HepG2 (cell line): ENCODE measurements around the gene DHX34. TPM values are rescaled to one million over a fixed set of nuclear protein-coding genes. Genes with fewer than 3 reads are reported as not detected.

Experiments
- ATAC-seq: fragments of 200-7000 bp; cut with Tn5 transposase; 3 replicates; pipeline ENCODE4 v1.9.1; 2020; ENCODE audit warnings: mild to moderate bottlenecking, moderate library complexity
- BruUV-seq: library from RNA; stranded (reverse); fragments of 400-500 nt; replicated peaks from 2 replicates; lab custom pipeline; 2021; lab: Mats Ljungman, UMichigan
- CTCF ChIA-PET: fragments of 300-600 bp; formaldehyde crosslinking; extraction: SDS; loops from one replicate; lab custom pipeline; 2021; ENCODE audit warnings: low total read pairs, inconsistent platforms, low intra/inter-chr PET ratio; lab: Yijun Ruan, JAX
- POLR2A ChIA-PET: fragments of 350-600 bp; sonication (Branson Sonifier 250); formaldehyde crosslinking; loops from one replicate; lab custom pipeline; 2020; ENCODE audit warnings: antibody characterized with exemption, inconsistent platforms; lab: Yijun Ruan, JAX
- DNase-seq: peaks from one replicate; pipeline ENCODE4 v3.0.0-alpha.2; 2015; ENCODE audit warnings: low spot score
- FAIRE-seq: peaks from 3 replicates; lab custom pipeline; 2011; peaks lifted over from hg19 to GRCh38; lab: Jason Lieb, UNC
- H2AFZ ChIP-seq: one replicate; pipeline ENCODE4 v1.6.1; 2011; ENCODE audit warnings: low read length, inconsistent platforms
- H3K27ac ChIP-seq: fragments of 300-600 bp; 3 replicates; pipeline ENCODE4 v1.8.0; 2011; ENCODE audit warnings: mixed run types, mild to moderate bottlenecking, mixed read lengths, low read length, inconsistent platforms; ENCODE audit not compliant: insufficient read depth; ENCODE audit errors: extremely low read length
- H3K27me3 ChIP-seq, 2 experiments: fragments of 200-600 bp in 1 of 2; 2 replicates in 1 of 2; 3 replicates in 1 of 2; pipeline versions ENCODE4 v1.6.0 to v1.8.0; 2011; ENCODE audit warnings: low read length in 2 of 2, mild to moderate bottlenecking in 2 of 2, moderate library complexity in 2 of 2, inconsistent platforms in 1 of 2; ENCODE audit not compliant: insufficient read depth in 2 of 2, control insufficient read depth in 1 of 2
- H3K36me3 ChIP-seq, 2 experiments: fragments of 200-600 bp in 1 of 2; replicated peaks in 1 of 2; 2 replicates in 1 of 2; 3 replicates in 1 of 2; pipeline versions ENCODE4 v1.5.1 to v1.8.0; 2011; ENCODE audit warnings: low read length in 2 of 2, inconsistent platforms in 1 of 2; ENCODE audit not compliant: insufficient read depth in 2 of 2, control insufficient read depth in 1 of 2
- H3K4me1 ChIP-seq: 2 replicates; pipeline ENCODE4 v1.5.1; 2012; ENCODE audit warnings: low read length, inconsistent platforms; ENCODE audit not compliant: insufficient read depth
- H3K4me2 ChIP-seq: 2 replicates; pipeline ENCODE4 v1.6.0; 2011; ENCODE audit warnings: low read depth, low read length, inconsistent platforms
- H3K4me3 ChIP-seq, 3 experiments: fragments of 200-600 bp in 1 of 3; sonication (generic), shearing (Covaris generic) in 1 of 3; replicated peaks in 1 of 3; 2 replicates each; pipeline ENCODE4 v1.5.1; 2011 to 2016; ENCODE audit warnings: low read length in 3 of 3, inconsistent platforms in 2 of 3, low read depth in 2 of 3, mild to moderate bottlenecking in 2 of 3, control low read depth in 1 of 3, mixed read lengths in 1 of 3; ENCODE audit not compliant: insufficient read depth in 1 of 3
- H3K79me2 ChIP-seq: one replicate; pipeline ENCODE4 v1.6.1; 2011; ENCODE audit warnings: low read length, inconsistent platforms; ENCODE audit not compliant: insufficient read depth
- H3K9ac ChIP-seq: 2 replicates; pipeline ENCODE4 v1.6.0; 2011; ENCODE audit warnings: mild to moderate bottlenecking, low read depth, low read length, inconsistent platforms; ENCODE audit not compliant: insufficient read depth
- H3K9me3 ChIP-seq: 2 replicates; pipeline ENCODE4 v1.5.1; 2012; ENCODE audit warnings: mild to moderate bottlenecking, low read length
- H4K20me1 ChIP-seq: 2 replicates; pipeline ENCODE4 v1.6.0; 2011; ENCODE audit warnings: inconsistent platforms, mild to moderate bottlenecking, low read length, moderate library complexity; ENCODE audit not compliant: insufficient read depth
- ASH2L ChIP-seq: fragments of 300-600, 200-600 bp; sonication (generic); IDR thresholded peaks from 2 replicates; pipeline ENCODE4 v1.7.0; 2017; ENCODE audit warnings: low read depth, mild to moderate bottlenecking, moderate library complexity, mixed read lengths, low read length; ENCODE audit not compliant: insufficient read length
- ATAD3A ChIP-seq: sonication (generic); formaldehyde crosslinking; IDR thresholded peaks from 2 replicates; pipeline ENCODE4 v1.4.0; 2020; ENCODE audit warnings: missing genetic modification reagents
- NR2F2 ChIP-seq: IDR thresholded peaks from 2 replicates; pipeline ENCODE4 v1.6.1; 2012; ENCODE audit warnings: low read depth, inconsistent platforms, borderline replicate concordance
- ZBTB38 ChIP-seq: sonication (generic); formaldehyde crosslinking; IDR thresholded peaks from 2 replicates; pipeline ENCODE4 v1.5.1; 2020; ENCODE audit warnings: mild to moderate bottlenecking, missing genetic modification reagents
- ZFX ChIP-seq: sonication (generic); formaldehyde crosslinking; IDR thresholded peaks from 2 replicates; pipeline ENCODE4 v1.4.0; 2020; ENCODE audit warnings: mild to moderate bottlenecking, low read depth, missing genetic modification reagents, moderate library complexity
- ZNF12 ChIP-seq: sonication (generic); formaldehyde crosslinking; IDR thresholded peaks from 2 replicates; pipeline ENCODE4 v1.5.0; 2020; ENCODE audit warnings: missing genetic modification reagents
- ZNF564 ChIP-seq: sonication (generic); formaldehyde crosslinking; IDR thresholded peaks from 2 replicates; pipeline ENCODE4 v1.8.1; 2023; ENCODE audit warnings: mild to moderate bottlenecking, missing genetic modification reagents
- ZNF720 ChIP-seq: sonication (generic); formaldehyde crosslinking; IDR thresholded peaks from 2 replicates; pipeline ENCODE4 v1.4.0; 2020; ENCODE audit warnings: missing genetic modification reagents
- ZNF747 ChIP-seq: sonication (generic); formaldehyde crosslinking; IDR thresholded peaks from 2 replicates; pipeline ENCODE4 v1.8.1; 2023; ENCODE audit warnings: missing genetic modification reagents, mild to moderate bottlenecking, borderline replicate concordance
- ZNF75D ChIP-seq: sonication (generic); formaldehyde crosslinking; IDR thresholded peaks from 2 replicates; pipeline ENCODE4 v1.8.1; 2023; ENCODE audit warnings: missing genetic modification reagents, mild to moderate bottlenecking, borderline replicate concordance
- WGBS: methylation state at CpG from one replicate; pipeline ENCODE4 v1.1.6; 2017; ENCODE audit warnings: low lambda C conversion rate; 5-methylcytosine and 5-hydroxymethylcytosine counted together
- in situ Hi-C: cut with HindIII; loops from 2 replicates; pipeline ENCODE4 v1.10.0; 2017; ENCODE audit warnings: low pct_unique_long_range_greater_than_20kb; ENCODE audit not compliant: extremely low pct_ligation_motif_present
- intact Hi-C: fragments of 100-400 bp; cut with micrococcal nuclease; formaldehyde crosslinking; loops from one replicate; pipeline ENCODE4 v1.10.0; 2022; ENCODE audit not compliant: unreplicated experiment
- polyA plus RNA-seq, 8 experiments: library from polyadenylated mRNA; depleted of rRNA in 3 of 8; stranded (reverse) in 7 of 8; unstranded in 1 of 8; fragments of >200 nt; fragmentation: Illumina TruSeq in 4 of 8; extraction: Trizol in 4 of 8; gene quantifications; 2 replicates each; pipeline versions ENCODE4 v1.2.1 to v1.2.3, GENCODE V29; 2011 to 2016; ENCODE audit warnings: low read depth in 4 of 8, missing spikeins in 1 of 8, mixed read lengths in 1 of 8; ENCODE audit not compliant: insufficient read depth in 1 of 8
- total RNA-seq, 5 experiments: library from RNA; depleted of rRNA; stranded (reverse); fragments of >200 nt; fragmentation: Illumina TruSeq; extraction: Trizol; gene quantifications; 2 replicates each; pipeline ENCODE4 v1.2.3, GENCODE V29; 2016; ENCODE audit warnings: low read depth in 1 of 5

DHX34 gene
- total and polyA plus RNA-seq, 2 of the 13 experiments (the other 11 are each of a cell fraction or from before 2014, with no cell fraction given), result 9.2 to 12.0 TPM

GRCh38 chr19:47313754-47314295, 35.3 kb upstream of the DHX34 start:
- in situ Hi-C loops, result no loop called here
- peak overlapping the region; percentile 58 for H3K4me2 ChIP-seq
- CTCF ChIA-PET, result interaction anchor here (0.6 kb wide), 1 partner anchor 9 kb away, joined by 3 read pairs; no protein-coding TSS in a partner anchor
- no peak for ATAC-seq
- no peaks in the 10 kb centered on the region for H4K20me1 ChIP-seq
- peak overlapping the region; percentile 37 for H2AFZ ChIP-seq
- intact Hi-C loops, result no loop called here
- peaks cover 79% of the 10 kb centered on the region for H3K4me1 ChIP-seq
- H3K79me2 ChIP-seq, result no peaks in the 10 kb centered on the region
- peak overlapping the region in 1 of 3 experiments; percentile 11; a peak in 1 of 6 replicates for H3K4me3 ChIP-seq
- TF ChIP-seq ZNF747 (CRISPR knock-in tag), result 0 out of 2 replicates have a peak, but pooled peaks have one; percentile 3
- TF ChIP-seq ZFX, result no peak
- TF ChIP-seq ZNF720 (CRISPR knock-in tag), result no peak
- peak; percentile 2 for TF ChIP-seq ASH2L
- 0 out of 2 replicates have a peak, but pooled peaks have one; percentile 16 for TF ChIP-seq ZNF564 (CRISPR knock-in tag)
- peak; percentile 63 for TF ChIP-seq ZNF12 (CRISPR knock-in tag)
- no peak for TF ChIP-seq ATAD3A (CRISPR knock-in tag)
- TF ChIP-seq NR2F2, result no peak
- TF ChIP-seq ZBTB38, result 0 out of 2 replicates have a peak, but pooled peaks have one; percentile 35
- no peak for TF ChIP-seq ZNF75D (CRISPR knock-in tag)
- TF ChIP-seq, all 625 proteins: peak for 5
- POLR2A ChIA-PET, result interaction anchor here (2.3 kb wide), 1 partner anchor 35 kb away, joined by 7 read pairs; the partner anchor contains the start of gene DHX34
- peak overlapping the region; percentile 54 for H3K9ac ChIP-seq
- 31% methylated on average over 10 of the region's 10 CpGs for WGBS
- DNase-seq (no peak), FAIRE-seq (no peak)
- H3K27ac ChIP-seq, result peak overlapping the region; percentile 59
- no peaks in the 10 kb centered on the region for H3K27me3 ChIP-seq
- H3K9me3 ChIP-seq, result no peaks in the 10 kb centered on the region
- no TSS peak for BruUV-seq
- H3K36me3 ChIP-seq, result no peaks in the 10 kb centered on the region
